ENCODE data around the gene MARCHF2.

Gene MARCHF2

DNA sequence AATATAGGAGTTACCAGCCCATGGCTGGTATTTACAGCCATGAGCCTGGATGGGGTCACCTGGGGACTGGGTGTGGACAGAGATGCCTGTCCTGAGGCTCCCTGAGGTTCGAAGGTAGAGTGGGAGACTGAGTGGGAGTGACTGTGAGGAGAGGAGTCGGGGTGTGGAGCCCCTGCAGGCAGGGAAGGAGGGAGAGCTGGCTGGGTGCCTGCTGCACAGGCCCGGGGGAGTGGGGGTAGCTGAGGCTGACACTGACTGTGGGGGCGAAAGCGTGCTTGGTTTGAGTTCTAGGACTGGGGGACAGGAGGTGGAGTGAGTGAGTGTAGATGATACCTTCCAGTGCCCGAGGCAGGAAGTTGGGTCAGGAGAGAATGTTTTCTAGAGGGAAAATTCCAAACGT is 15.8 kb upstream of the MARCHF2 start:
- DNase-seq (ENCODE audit: extremely low spot score), result no peak
- POLR2A ChIA-PET, result interaction anchor here (1.7 kb wide), 1 partner anchor 16 kb away, joined by 4 read pairs; the partner anchor contains the start of gene MARCHF2
- TF ChIP-seq CTBP1 (IDR thresholded peaks at IDR 0.05; ENCODE audit: borderline replicate concordance), result no peak
- no peak for TF ChIP-seq BHLHE40 (IDR thresholded peaks at IDR 0.05; ENCODE audit: borderline replicate concordance)
- no peak for TF ChIP-seq L3MBTL2 (conservative IDR thresholded peaks at IDR 0.05)
- no peak for TF ChIP-seq ARNT (IDR thresholded peaks at IDR 0.05)
- TF ChIP-seq NFRKB (IDR thresholded peaks at IDR 0.05), result no peak
- no peak for TF ChIP-seq HDGF (IDR thresholded peaks at IDR 0.05; ENCODE audit: borderline replicate concordance)
- TF ChIP-seq ELF4 (IDR thresholded peaks at IDR 0.05), result no peak
- TF ChIP-seq, protein P1, sequence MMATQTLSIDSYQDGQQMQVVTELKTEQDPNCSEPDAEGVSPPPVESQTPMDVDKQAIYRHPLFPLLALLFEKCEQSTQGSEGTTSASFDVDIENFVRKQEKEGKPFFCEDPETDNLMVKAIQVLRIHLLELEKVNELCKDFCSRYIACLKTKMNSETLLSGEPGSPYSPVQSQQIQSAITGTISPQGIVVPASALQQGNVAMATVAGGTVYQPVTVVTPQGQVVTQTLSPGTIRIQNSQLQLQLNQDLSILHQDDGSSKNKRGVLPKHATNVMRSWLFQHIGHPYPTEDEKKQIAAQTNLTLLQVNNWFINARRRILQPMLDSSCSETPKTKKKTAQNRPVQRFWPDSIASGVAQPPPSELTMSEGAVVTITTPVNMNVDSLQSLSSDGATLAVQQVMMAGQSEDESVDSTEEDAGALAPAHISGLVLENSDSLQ (IDR thresholded peaks at IDR 0.05), result no peak
- TF ChIP-seq FOXA1 (IDR thresholded peaks at IDR 0.05), result no peak
- no peak for TF ChIP-seq FOXK2 (IDR thresholded peaks at IDR 0.05)
- no peak for TF ChIP-seq FOXM1 (IDR thresholded peaks at IDR 0.05; ENCODE audit: borderline replicate concordance)
- TF ChIP-seq TARDBP (IDR thresholded peaks at IDR 0.05), result no peak
- TF ChIP-seq LEF1 (IDR thresholded peaks at IDR 0.05; ENCODE audit: borderline replicate concordance), result no peak
- TF ChIP-seq SUZ12 (IDR thresholded peaks at IDR 0.05), result no peak
- TF ChIP-seq ZNF384 (IDR thresholded peaks at IDR 0.05), result no peak
- TF ChIP-seq SP1 (IDR thresholded peaks at IDR 0.05), result no peak
- CTCF ChIA-PET, result interaction anchor here (0.8 to 1.0 kb wide), 2 partner anchors 43 to 49 kb away, joined by 4 to 8 read pairs; no protein-coding TSS in a partner anchor

DNA sequence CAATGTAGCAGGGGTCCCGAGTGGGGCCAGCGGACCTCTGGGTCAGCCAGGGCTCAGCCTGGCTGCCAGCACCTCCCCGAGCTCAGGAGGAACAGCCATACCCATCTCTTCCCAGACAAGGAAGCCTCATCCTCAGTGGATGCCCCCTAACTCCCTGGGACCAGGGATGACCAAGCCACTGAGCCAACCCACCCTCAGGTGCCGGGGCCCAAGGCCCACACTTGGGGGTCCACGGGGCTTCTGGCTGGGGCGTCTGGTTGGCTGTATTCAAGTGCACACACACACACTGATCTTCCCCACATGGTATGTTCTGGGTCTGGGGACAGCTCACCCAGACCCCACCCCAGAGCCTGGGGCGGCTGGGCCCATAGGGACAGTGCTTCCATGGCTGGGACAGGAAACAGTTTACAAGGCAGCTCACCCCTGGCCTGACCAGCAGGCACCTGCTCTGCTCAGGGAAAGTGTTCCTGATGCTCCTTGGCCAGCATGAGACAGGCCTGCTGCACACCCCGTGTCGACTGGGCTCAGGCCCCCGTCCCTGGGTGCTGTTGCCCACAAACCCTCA is 15.3 kb upstream of the MARCHF2 start:
- ChIA-PET POLR2A (interaction anchor here (1.0 to 1.7 kb wide), 2 partner anchors 15 to 45 kb away, joined by 3 to 4 read pairs; partner anchors contain the start of gene MARCHF2), CTCF (interaction anchor here (0.5 to 1.0 kb wide), 4 partner anchors 27 to 97 kb away, joined by 3 to 8 read pairs (median 4); no protein-coding TSS in a partner anchor)
- DNase-seq (ENCODE audit: extremely low spot score), result no peak
- no peak for TF ChIP-seq NFRKB (IDR thresholded peaks at IDR 0.05)
- TF ChIP-seq ARNT (IDR thresholded peaks at IDR 0.05), result no peak
- no peak for TF ChIP-seq LEF1 (IDR thresholded peaks at IDR 0.05; ENCODE audit: borderline replicate concordance)
- TF ChIP-seq BHLHE40 (IDR thresholded peaks at IDR 0.05; ENCODE audit: borderline replicate concordance), result no peak
- TF ChIP-seq HDGF (IDR thresholded peaks at IDR 0.05; ENCODE audit: borderline replicate concordance), result no peak
- TF ChIP-seq SP1 (IDR thresholded peaks at IDR 0.05), result no peak
- no peak for TF ChIP-seq ELF4 (IDR thresholded peaks at IDR 0.05)

DNA sequence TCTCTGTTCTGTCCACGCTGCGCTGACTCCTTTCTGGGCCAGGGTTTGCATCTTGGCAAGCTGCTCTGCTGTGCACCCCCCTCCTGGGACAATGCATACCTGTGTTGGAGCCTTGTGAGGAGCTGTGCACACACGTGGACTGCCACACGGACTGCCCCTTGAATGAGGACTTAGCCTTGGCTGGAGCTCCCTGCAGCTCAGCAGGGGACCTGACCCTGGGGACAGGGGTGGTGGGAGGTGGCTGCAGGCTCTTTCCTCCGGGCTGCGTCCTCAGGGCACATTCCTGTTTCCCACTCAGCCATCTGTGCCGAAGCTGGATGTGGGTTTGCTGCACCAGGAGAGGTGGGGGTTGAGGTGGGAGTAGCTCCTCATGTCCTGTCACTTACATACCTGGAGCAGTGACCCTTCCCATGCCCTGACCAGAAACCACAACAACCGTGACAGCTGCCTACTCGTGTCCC is 14.8 kb upstream of the MARCHF2 start:
- TF ChIP-seq FOXM1 (IDR thresholded peaks at IDR 0.05; ENCODE audit: borderline replicate concordance), result no peak
- TF ChIP-seq, protein P1 (IDR thresholded peaks at IDR 0.05), result no peak
- TF ChIP-seq CTBP1 (IDR thresholded peaks at IDR 0.05; ENCODE audit: borderline replicate concordance), result no peak
- no peak for TF ChIP-seq ELF4 (IDR thresholded peaks at IDR 0.05)
- no peak for TF ChIP-seq FOXK2 (IDR thresholded peaks at IDR 0.05)
- TF ChIP-seq LEF1 (IDR thresholded peaks at IDR 0.05; ENCODE audit: borderline replicate concordance), result no peak
- TF ChIP-seq ZNF384 (IDR thresholded peaks at IDR 0.05), result no peak
- no peak for TF ChIP-seq ARNT (IDR thresholded peaks at IDR 0.05)
- no peak for TF ChIP-seq BHLHE40 (IDR thresholded peaks at IDR 0.05; ENCODE audit: borderline replicate concordance)
- no peak for TF ChIP-seq NFRKB (IDR thresholded peaks at IDR 0.05)
- TF ChIP-seq TARDBP (IDR thresholded peaks at IDR 0.05), result no peak
- TF ChIP-seq SUZ12 (IDR thresholded peaks at IDR 0.05), result no peak
- no peak for TF ChIP-seq FOXA1 (IDR thresholded peaks at IDR 0.05)
- no peak for TF ChIP-seq SP1 (IDR thresholded peaks at IDR 0.05)
- TF ChIP-seq L3MBTL2 (conservative IDR thresholded peaks at IDR 0.05), result no peak
- no peak for TF ChIP-seq HDGF (IDR thresholded peaks at IDR 0.05; ENCODE audit: borderline replicate concordance)
- no peak for DNase-seq (ENCODE audit: extremely low spot score)
- ChIA-PET CTCF (interaction anchor here (0.5 kb wide), 2 partner anchors 27 to 96 kb away, joined by 3 read pairs; no protein-coding TSS in a partner anchor), POLR2A (interaction anchor here (1.0 to 1.7 kb wide), 2 partner anchors 15 to 45 kb away, joined by 3 to 4 read pairs; partner anchors contain the start of gene MARCHF2)

DNA sequence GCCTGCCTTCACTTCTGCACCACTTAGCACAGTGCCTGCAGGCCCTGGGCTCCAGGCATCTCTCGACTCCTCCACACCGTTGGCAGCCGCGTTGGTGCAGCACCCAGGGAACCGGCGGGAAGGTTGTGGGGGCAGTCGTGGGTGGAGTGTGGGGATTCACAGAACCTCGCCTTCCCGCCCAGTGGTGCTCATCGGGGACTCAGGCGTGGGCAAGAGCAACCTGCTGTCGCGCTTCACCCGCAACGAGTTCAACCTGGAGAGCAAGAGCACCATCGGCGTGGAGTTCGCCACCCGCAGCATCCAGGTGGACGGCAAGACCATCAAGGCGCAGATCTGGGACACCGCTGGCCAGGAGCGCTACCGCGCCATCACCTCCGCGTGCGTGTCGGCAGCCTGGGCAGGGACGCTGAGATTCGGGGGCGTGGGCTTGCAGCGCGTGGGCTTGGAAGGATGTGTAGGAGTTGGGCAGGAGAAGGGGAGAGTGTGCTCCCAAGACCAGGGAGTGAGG is 13.4 kb upstream of the MARCHF2 start:
- no peak for DNase-seq (ENCODE audit: extremely low spot score)
- no peak for TF ChIP-seq LEF1 (IDR thresholded peaks at IDR 0.05; ENCODE audit: borderline replicate concordance)
- TF ChIP-seq ZNF384 (IDR thresholded peaks at IDR 0.05), result no peak
- no peak for TF ChIP-seq ARNT (IDR thresholded peaks at IDR 0.05)
- no peak for TF ChIP-seq TARDBP (IDR thresholded peaks at IDR 0.05)
- TF ChIP-seq BHLHE40 (IDR thresholded peaks at IDR 0.05; ENCODE audit: borderline replicate concordance), result no peak
- TF ChIP-seq CTBP1 (IDR thresholded peaks at IDR 0.05; ENCODE audit: borderline replicate concordance), result no peak
- TF ChIP-seq ELF4 (IDR thresholded peaks at IDR 0.05), result no peak
- TF ChIP-seq, protein P1 (IDR thresholded peaks at IDR 0.05), result no peak
- TF ChIP-seq HDGF (IDR thresholded peaks at IDR 0.05; ENCODE audit: borderline replicate concordance), result no peak
- TF ChIP-seq FOXK2 (IDR thresholded peaks at IDR 0.05), result no peak
- no peak for TF ChIP-seq SP1 (IDR thresholded peaks at IDR 0.05)
- TF ChIP-seq FOXM1 (IDR thresholded peaks at IDR 0.05; ENCODE audit: borderline replicate concordance), result no peak
- no peak for TF ChIP-seq NFRKB (IDR thresholded peaks at IDR 0.05)
- no peak for TF ChIP-seq SUZ12 (IDR thresholded peaks at IDR 0.05)
- TF ChIP-seq FOXA1 (IDR thresholded peaks at IDR 0.05), result no peak
- TF ChIP-seq L3MBTL2 (conservative IDR thresholded peaks at IDR 0.05), result no peak
- ChIA-PET POLR2A (no interaction called here), CTCF (no interaction called here)

DNA sequence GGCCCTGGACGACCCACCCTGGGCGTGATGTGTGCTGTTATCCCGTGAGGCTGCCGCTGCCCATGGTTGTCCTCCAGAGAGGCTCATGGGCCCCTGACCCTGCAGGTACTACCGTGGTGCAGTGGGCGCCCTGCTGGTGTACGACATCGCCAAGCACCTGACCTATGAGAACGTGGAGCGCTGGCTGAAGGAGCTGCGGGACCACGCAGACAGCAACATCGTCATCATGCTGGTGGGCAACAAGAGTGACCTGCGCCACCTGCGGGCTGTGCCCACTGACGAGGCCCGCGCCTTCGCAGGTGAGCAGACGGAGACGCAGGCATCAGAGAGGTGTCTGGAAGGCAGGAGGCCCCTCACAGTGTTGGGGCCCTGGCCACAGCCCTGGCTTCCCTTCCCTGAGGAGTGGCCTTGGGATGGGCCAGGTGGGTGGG is 11.1 kb upstream of the MARCHF2 start:
- TF ChIP-seq CTBP1 (IDR thresholded peaks at IDR 0.05; ENCODE audit: borderline replicate concordance), result no peak
- no peak for TF ChIP-seq FOXK2 (IDR thresholded peaks at IDR 0.05)
- TF ChIP-seq ZNF384 (IDR thresholded peaks at IDR 0.05), result no peak
- no peak for TF ChIP-seq HDGF (IDR thresholded peaks at IDR 0.05; ENCODE audit: borderline replicate concordance)
- TF ChIP-seq SP1 (IDR thresholded peaks at IDR 0.05), result no peak
- TF ChIP-seq, protein P1 (IDR thresholded peaks at IDR 0.05), result no peak
- no peak for TF ChIP-seq ARNT (IDR thresholded peaks at IDR 0.05)
- no peak for TF ChIP-seq LEF1 (IDR thresholded peaks at IDR 0.05; ENCODE audit: borderline replicate concordance)
- TF ChIP-seq TARDBP (IDR thresholded peaks at IDR 0.05), result no peak
- TF ChIP-seq FOXM1 (IDR thresholded peaks at IDR 0.05; ENCODE audit: borderline replicate concordance), result no peak
- TF ChIP-seq L3MBTL2 (conservative IDR thresholded peaks at IDR 0.05), result no peak
- TF ChIP-seq BHLHE40 (IDR thresholded peaks at IDR 0.05; ENCODE audit: borderline replicate concordance), result no peak
- no peak for TF ChIP-seq FOXA1 (IDR thresholded peaks at IDR 0.05)
- CTCF ChIA-PET, result no interaction called here
- DNase-seq (ENCODE audit: extremely low spot score), result no peak
- POLR2A ChIA-PET, result no interaction called here
